Heart left ventricle (tissue), 13 donors: Measurements from ENCODE around the gene NELL1.

ENCODE experiments used
- POLR2A ChIP-seq, 2 donors: fragments of 450-650 bp; IDR thresholded peaks; one replicate each; pipeline ENCODE4 v1.6.1; 2017; ENCODE audit warnings: antibody characterized with exemption in 2 of 2, mild to moderate bottlenecking in 2 of 2, moderate library complexity in 2 of 2
- TF ChIP-seq, protein P1 (sequence below), 12 donors: fragments of 200-600 bp; sonication (generic) in 4 of 12; IDR thresholded peaks; one replicate each; pipeline versions ENCODE4 v1.5.0 to v1.8.0; 2018 to 2022; ENCODE audit warnings: antibody characterized with exemption in 12 of 12, mild to moderate bottlenecking in 5 of 12
- donor health status: ischemic (EF 13 %, LVEDD 7.1; RV severe dilation, severe dysfunction).
- donor health status: DM: no; HTN: yes; CAD: no.
- donor health status: DM: no; HTN: no; CAD: no.
- donor health status: ischemic (EF 25% LVEDD 6.9; RV normal size, moderate dysfunction).
- donor health status: ischemic (EF 25% LVEDD 5.7; RV mildly dilated, moderate dysfunction).
- donor health status: ischemic (EF 35%, LVEDD 5.7; RV mildly dilated, moderate dysfunction).
- donor health status: nonischemic (EF 11% LVEDD 7.7; RV severe dilation, severe dysfunction).
- donor health status: DM: yes; HTN: yes; CAD: no.
- donor health status: PGD.
- donor health status: ischemic (EF 29% LVEDD 5.4; RV normal size, mild dysfunction).
- donor health status: nonischemic (EF 23%, LVEDD 6.1; RV moderate dilation, normal function).

DNA sequence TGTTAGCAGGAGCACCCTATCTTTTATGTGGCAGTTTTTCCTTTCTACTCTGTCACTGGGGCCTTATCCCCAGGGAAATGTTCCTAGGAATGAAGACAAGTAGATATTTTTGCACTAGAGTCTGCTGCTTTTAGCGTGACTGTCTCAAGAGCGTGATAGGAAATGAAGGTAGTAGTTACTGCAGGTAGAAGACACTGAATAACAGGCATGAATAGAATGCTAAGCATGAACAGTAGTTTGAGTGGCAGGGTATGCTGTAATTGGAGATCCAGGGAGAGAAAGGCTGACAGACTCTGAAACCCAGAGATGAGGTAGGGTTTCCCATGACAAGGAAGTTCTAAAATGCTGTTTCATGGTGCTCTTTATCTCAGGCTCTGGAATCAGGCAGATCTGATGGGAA, 475.1 kb downstream of the NELL1 start:
- TF ChIP-seq, protein P1, sequence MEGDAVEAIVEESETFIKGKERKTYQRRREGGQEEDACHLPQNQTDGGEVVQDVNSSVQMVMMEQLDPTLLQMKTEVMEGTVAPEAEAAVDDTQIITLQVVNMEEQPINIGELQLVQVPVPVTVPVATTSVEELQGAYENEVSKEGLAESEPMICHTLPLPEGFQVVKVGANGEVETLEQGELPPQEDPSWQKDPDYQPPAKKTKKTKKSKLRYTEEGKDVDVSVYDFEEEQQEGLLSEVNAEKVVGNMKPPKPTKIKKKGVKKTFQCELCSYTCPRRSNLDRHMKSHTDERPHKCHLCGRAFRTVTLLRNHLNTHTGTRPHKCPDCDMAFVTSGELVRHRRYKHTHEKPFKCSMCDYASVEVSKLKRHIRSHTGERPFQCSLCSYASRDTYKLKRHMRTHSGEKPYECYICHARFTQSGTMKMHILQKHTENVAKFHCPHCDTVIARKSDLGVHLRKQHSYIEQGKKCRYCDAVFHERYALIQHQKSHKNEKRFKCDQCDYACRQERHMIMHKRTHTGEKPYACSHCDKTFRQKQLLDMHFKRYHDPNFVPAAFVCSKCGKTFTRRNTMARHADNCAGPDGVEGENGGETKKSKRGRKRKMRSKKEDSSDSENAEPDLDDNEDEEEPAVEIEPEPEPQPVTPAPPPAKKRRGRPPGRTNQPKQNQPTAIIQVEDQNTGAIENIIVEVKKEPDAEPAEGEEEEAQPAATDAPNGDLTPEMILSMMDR (IDR thresholded peaks at IDR 0.05), result no peak
- no peak for TF ChIP-seq POLR2A (IDR thresholded peaks at IDR 0.05)
